Endothelial cell of umbilical vein (primary cell): ENCODE data around the gene HAUS3. TPM values are rescaled to one million over a fixed set of nuclear protein-coding genes. Genes with fewer than 3 reads are reported as not detected.

Experiments
- BruUV-seq: library from RNA; stranded (reverse); fragments of 400-500 nt; replicated peaks from 2 replicates; lab custom pipeline; 2021; lab: Mats Ljungman, UMichigan
- CTCF ChIA-PET: fragments of 300-600, 350-600 bp; sonication (Branson Sonifier 250); formaldehyde crosslinking; loops from one replicate; lab custom pipeline; 2021; ENCODE audit warnings: antibody characterized with exemption, inconsistent platforms; lab: Charles Lee
- POLR2A ChIA-PET: fragments of 300-600, 350-600 bp; sonication (Branson Sonifier 250); formaldehyde crosslinking; loops from one replicate; lab custom pipeline; 2021; ENCODE audit warnings: antibody characterized with exemption, inconsistent platforms; lab: Charles Lee
- DNase-seq: peaks from one replicate; pipeline ENCODE4 v3.0.0-alpha.2; 2011; ENCODE audit warnings: low read depth, low spot score
- FAIRE-seq: peaks from 2 replicates; lab custom pipeline; 2011; peaks lifted over from hg19 to GRCh38; lab: Jason Lieb, UNC
- H2AFZ ChIP-seq: 2 replicates; pipeline ENCODE4 v1.6.0; 2012; ENCODE audit warnings: low read depth, low read length, control low read depth, inconsistent platforms
- H3K27ac ChIP-seq: 2 replicates; pipeline ENCODE4 v1.5.1; 2011; ENCODE audit warnings: low read depth, mild to moderate bottlenecking, control low read depth, low read length, moderate library complexity; ENCODE audit not compliant: insufficient read depth
- H3K27me3 ChIP-seq, 2 experiments: 2 replicates each; pipeline versions ENCODE4 v1.6.0 to v1.6.1; 2011; ENCODE audit warnings: low read length in 2 of 2, mixed read lengths in 1 of 2; ENCODE audit not compliant: control insufficient read depth in 2 of 2, insufficient read depth in 2 of 2
- H3K36me3 ChIP-seq, 2 experiments: 2 replicates in 1 of 2; 3 replicates in 1 of 2; pipeline ENCODE4 v1.5.1; 2011; ENCODE audit warnings: low read length in 2 of 2, mild to moderate bottlenecking in 1 of 2, moderate library complexity in 1 of 2; ENCODE audit not compliant: control insufficient read depth in 2 of 2, insufficient read depth in 2 of 2; ENCODE audit errors: extremely low read depth in 1 of 2
- H3K4me1 ChIP-seq: 3 replicates; pipeline ENCODE4 v1.5.1; 2011; ENCODE audit warnings: mild to moderate bottlenecking, low read length; ENCODE audit not compliant: control insufficient read depth, insufficient read depth; ENCODE audit errors: extremely low read depth
- H3K4me2 ChIP-seq: 2 replicates; pipeline ENCODE4 v1.6.1; 2011; ENCODE audit warnings: low read length, control low read depth, mixed read lengths; ENCODE audit not compliant: insufficient read depth
- H3K4me3 ChIP-seq, 3 experiments: fragments of 200-600 bp in 1 of 3; sonication (generic), shearing (Covaris generic) in 1 of 3; replicated peaks in 1 of 3; 2 replicates each; pipeline ENCODE4 v1.5.1; 2011 to 2016; ENCODE audit warnings: control low read depth in 3 of 3, low read length in 3 of 3, mild to moderate bottlenecking in 2 of 3, inconsistent platforms in 1 of 3, low read depth in 1 of 3, moderate library complexity in 1 of 3; ENCODE audit not compliant: insufficient read depth in 1 of 3
- H3K79me2 ChIP-seq: 2 replicates; pipeline ENCODE4 v1.6.0; 2012; ENCODE audit warnings: low read length, inconsistent platforms; ENCODE audit not compliant: control insufficient read depth, insufficient read depth
- H3K9ac ChIP-seq: replicated peaks from 2 replicates; pipeline ENCODE3; 2011; ENCODE audit warnings: low read length, control low read depth; ENCODE audit not compliant: insufficient read depth; ENCODE audit errors: extremely low read depth
- H3K9me1 ChIP-seq: replicated peaks from 3 replicates; pipeline ENCODE4 v1.6.0; 2011; ENCODE audit warnings: mild to moderate bottlenecking, low read length; ENCODE audit not compliant: control insufficient read depth, insufficient read depth; ENCODE audit errors: extremely low read depth
- H3K9me3 ChIP-seq: replicated peaks from 2 replicates; pipeline ENCODE4 v1.5.1; 2012; ENCODE audit warnings: low read length, inconsistent platforms; ENCODE audit not compliant: control insufficient read depth, insufficient read depth
- H4K20me1 ChIP-seq: replicated peaks from 2 replicates; pipeline ENCODE3; 2011; ENCODE audit warnings: mild to moderate bottlenecking, low read length; ENCODE audit not compliant: control insufficient read depth, insufficient read depth; ENCODE audit errors: extremely low read depth
- EZH2 ChIP-seq: IDR thresholded peaks from 2 replicates; pipeline ENCODE4 v1.6.1; 2012; ENCODE audit warnings: borderline replicate concordance, low read depth, mild to moderate bottlenecking, moderate library complexity, low read length, inconsistent platforms; ENCODE audit not compliant: severe bottlenecking
- FOS ChIP-seq: IDR thresholded peaks from 2 replicates; pipeline ENCODE4 v1.6.1; 2011; ENCODE audit warnings: mild to moderate bottlenecking, low read length, moderate library complexity, borderline replicate concordance; ENCODE audit not compliant: insufficient read depth
- GATA2 ChIP-seq: IDR thresholded peaks from 2 replicates; pipeline ENCODE4 v1.7.0; 2011; ENCODE audit warnings: low read depth, mild to moderate bottlenecking, moderate library complexity, mixed read lengths, low read length; ENCODE audit not compliant: insufficient read length, insufficient read depth
- JUN ChIP-seq: IDR thresholded peaks from 2 replicates; pipeline ENCODE4 v1.6.1; 2011; ENCODE audit warnings: borderline replicate concordance, low read depth; ENCODE audit not compliant: insufficient read length, insufficient read depth
- MYC ChIP-seq: IDR thresholded peaks from one replicate; pipeline ENCODE4 v1.6.1; 2011; ENCODE audit warnings: mild to moderate bottlenecking, low read depth, low read length
- POLR2A ChIP-seq: IDR thresholded peaks from 2 replicates; pipeline ENCODE4 v1.6.1; 2012; ENCODE audit warnings: low read depth, mild to moderate bottlenecking, control low read depth, low read length
- POLR2AphosphoS5 ChIP-seq: IDR thresholded peaks from 2 replicates; pipeline ENCODE4 v1.6.1; 2012; ENCODE audit warnings: low read depth, mild to moderate bottlenecking, control low read depth, low read length, moderate library complexity; ENCODE audit not compliant: insufficient read depth
- dilution Hi-C: fragments of 300-500 bp; cut with MboI; formaldehyde crosslinking; loops from one replicate; pipeline ENCODE4 v1.15.0; 2019; ENCODE audit warnings: low sequenced_read_pairs; ENCODE audit not compliant: extremely low pct_ligation_motif_present
- intact Hi-C: fragments of 100-400 bp; cut with micrococcal nuclease; formaldehyde crosslinking; loops from one replicate; pipeline ENCODE4 v1.10.0; 2022
- polyA plus RNA-seq, 4 experiments: library from polyadenylated mRNA; depleted of rRNA in 3 of 4; stranded (reverse) in 3 of 4; unstranded in 1 of 4; fragments of >200 nt; gene quantifications; 2 replicates each; pipeline versions ENCODE4 v1.2.1 to v1.2.3, GENCODE V29; 2011 to 2012; ENCODE audit warnings: missing spikeins in 1 of 4
- total RNA-seq: library from RNA; stranded (reverse); gene quantifications from 2 replicates; pipeline ENCODE4 v1.2.3, GENCODE V29; 2021
- TF ChIP-seq, protein P1 (sequence below), 2 donors: IDR thresholded peaks; 1 replicate in 1 of 2; 2 replicates in 1 of 2; pipeline ENCODE4 v1.5.1; 2011; ENCODE audit warnings: low read length in 2 of 2, mild to moderate bottlenecking in 2 of 2, moderate library complexity in 2 of 2, control low read depth in 1 of 2, inconsistent platforms in 1 of 2, low read depth in 1 of 2; ENCODE audit not compliant: insufficient read depth in 1 of 2; ENCODE audit errors: extremely low read depth in 1 of 2
- TF ChIP-seq, protein P2 (sequence below): IDR thresholded peaks from 2 replicates; pipeline ENCODE4 v1.6.1; 2011; ENCODE audit not compliant: insufficient read depth, insufficient read length

Gene HAUS3
- total and polyA plus RNA-seq, 2 donors (not counting 3 experiments of a cell fraction or from before 2014, with no cell fraction given), result 4.4 to 15.9 TPM

DNA sequence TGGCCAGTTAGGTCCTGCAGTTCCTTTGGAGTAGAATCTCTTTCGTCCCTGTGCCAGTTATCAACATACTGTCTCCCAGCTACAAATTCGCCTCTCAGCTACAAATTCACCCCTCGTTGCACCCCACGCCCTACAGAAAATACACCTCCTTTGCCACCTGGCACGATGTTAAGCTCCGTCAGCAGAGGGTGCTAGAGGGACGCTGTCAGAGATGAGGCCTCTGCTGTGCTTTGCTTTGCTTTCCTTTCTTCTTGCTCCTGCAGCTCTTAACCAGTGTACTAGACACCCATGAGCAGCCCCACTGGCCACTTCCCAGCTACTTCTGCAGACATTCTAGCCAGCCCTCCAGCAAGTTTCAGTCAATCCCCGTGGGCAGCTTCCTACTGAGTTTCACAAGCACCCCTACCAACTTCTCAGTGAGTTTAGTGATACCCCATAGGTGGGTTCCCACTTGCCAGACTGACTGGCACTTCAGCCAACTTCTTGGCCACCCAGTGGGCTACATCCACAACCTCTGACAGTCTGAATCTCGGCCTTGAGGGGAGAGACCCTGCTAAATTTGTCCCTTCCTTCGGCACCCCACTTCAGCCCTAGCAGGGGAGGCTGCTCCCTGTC lies 21.8 kb downstream of the HAUS3 start:
- no peak overlapping the region for H3K9ac ChIP-seq
- no peaks in the 10 kb centered on the region for H3K9me3 ChIP-seq
- no peaks in the 10 kb centered on the region for H3K79me2 ChIP-seq
- dilution Hi-C loops (no loop called here), intact Hi-C loops (loop anchor here (1.0 kb wide), 2 partner anchors 221 to 242 kb away; no protein-coding TSS in a partner anchor)
- DNase-seq, result peak; percentile 66
- H3K27ac ChIP-seq, result no peak overlapping the region
- H3K9me1 ChIP-seq, result no peaks in the 10 kb centered on the region
- BruUV-seq, result no TSS peak
- H3K27me3 ChIP-seq, result no peaks in the 10 kb centered on the region
- H3K36me3 ChIP-seq, result peaks cover 0 to 4% of the 10 kb centered on the region in 2 experiments
- H3K4me2 ChIP-seq, result no peak overlapping the region
- peak; percentile 86 for FAIRE-seq
- H4K20me1 ChIP-seq, result no peaks in the 10 kb centered on the region
- no peaks in the 10 kb centered on the region for H3K4me1 ChIP-seq
- ChIA-PET CTCF (interaction anchor here (0.6 to 3.2 kb wide), 65 partner anchors 10 to 494 kb away, joined by 3 to 149 read pairs (median 4); partner anchors contain the start of genes CFAP99, HAUS3, MXD4 and NELFA), POLR2A (interaction anchor here (0.8 kb wide), 1 partner anchor 42 kb away, joined by 3 read pairs; no protein-coding TSS in a partner anchor)
- H3K4me3 ChIP-seq, result no peak overlapping the region
- no peak overlapping the region for H2AFZ ChIP-seq
- no peak for TF ChIP-seq EZH2
- TF ChIP-seq, protein P1, sequence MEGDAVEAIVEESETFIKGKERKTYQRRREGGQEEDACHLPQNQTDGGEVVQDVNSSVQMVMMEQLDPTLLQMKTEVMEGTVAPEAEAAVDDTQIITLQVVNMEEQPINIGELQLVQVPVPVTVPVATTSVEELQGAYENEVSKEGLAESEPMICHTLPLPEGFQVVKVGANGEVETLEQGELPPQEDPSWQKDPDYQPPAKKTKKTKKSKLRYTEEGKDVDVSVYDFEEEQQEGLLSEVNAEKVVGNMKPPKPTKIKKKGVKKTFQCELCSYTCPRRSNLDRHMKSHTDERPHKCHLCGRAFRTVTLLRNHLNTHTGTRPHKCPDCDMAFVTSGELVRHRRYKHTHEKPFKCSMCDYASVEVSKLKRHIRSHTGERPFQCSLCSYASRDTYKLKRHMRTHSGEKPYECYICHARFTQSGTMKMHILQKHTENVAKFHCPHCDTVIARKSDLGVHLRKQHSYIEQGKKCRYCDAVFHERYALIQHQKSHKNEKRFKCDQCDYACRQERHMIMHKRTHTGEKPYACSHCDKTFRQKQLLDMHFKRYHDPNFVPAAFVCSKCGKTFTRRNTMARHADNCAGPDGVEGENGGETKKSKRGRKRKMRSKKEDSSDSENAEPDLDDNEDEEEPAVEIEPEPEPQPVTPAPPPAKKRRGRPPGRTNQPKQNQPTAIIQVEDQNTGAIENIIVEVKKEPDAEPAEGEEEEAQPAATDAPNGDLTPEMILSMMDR (IDR thresholded peaks at IDR 0.05; ENCODE audit: extremely low read depth in 1 of 2, insufficient read depth in 1 of 2, low read depth in 1 of 2, low read length in 2 of 2), result peak; percentile 84 to 85

DNA sequence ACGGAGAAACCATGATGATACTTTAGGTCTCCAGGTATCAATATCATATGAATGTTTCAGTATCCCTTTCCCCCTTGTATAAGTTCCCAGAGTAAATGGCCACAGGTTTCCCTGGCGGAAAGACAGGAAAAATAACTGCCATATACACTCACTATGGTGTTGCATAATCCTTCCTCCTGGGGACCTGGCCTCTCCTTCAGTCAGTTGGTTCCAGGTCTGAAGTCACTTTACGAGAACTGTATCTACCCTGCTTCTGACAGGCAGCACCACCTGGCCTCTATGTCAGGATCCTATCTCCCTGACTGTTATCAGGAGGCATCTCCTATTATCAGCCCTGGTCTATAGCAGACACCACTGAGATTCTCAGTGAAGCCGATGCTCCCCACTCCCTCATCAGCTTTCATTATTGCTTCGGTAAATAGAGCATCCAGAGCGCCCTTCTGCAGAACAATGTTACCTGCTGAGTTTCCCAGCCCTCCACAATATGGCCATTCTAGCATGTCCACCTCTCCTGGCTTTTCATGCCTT lies 22.6 kb downstream of the HAUS3 start:
- ChIA-PET POLR2A (interaction anchor here (0.8 kb wide), 1 partner anchor 43 kb away, joined by 3 read pairs; no protein-coding TSS in a partner anchor), CTCF (interaction anchor here (0.6 to 3.2 kb wide), 50 partner anchors 11 to 429 kb away, joined by 3 to 149 read pairs (median 4); partner anchors contain the start of genes CFAP99, HAUS3, MXD4 and NELFA)
- DNase-seq (no peak), FAIRE-seq (no peak)
- H3K36me3 ChIP-seq, result peaks cover 0 to 4% of the 10 kb centered on the region in 2 experiments
- TF ChIP-seq JUN (no peak), GATA2 (no peak), FOS (no peak), POLR2AphosphoS5 (no peak), EZH2 (no peak), MYC (no peak), POLR2A (no peak)
- TF ChIP-seq, protein P1 (IDR thresholded peaks at IDR 0.05; ENCODE audit: extremely low read depth in 1 of 2, insufficient read depth in 1 of 2, low read depth in 1 of 2, low read length in 2 of 2), result no peak
- TF ChIP-seq, protein P2, sequence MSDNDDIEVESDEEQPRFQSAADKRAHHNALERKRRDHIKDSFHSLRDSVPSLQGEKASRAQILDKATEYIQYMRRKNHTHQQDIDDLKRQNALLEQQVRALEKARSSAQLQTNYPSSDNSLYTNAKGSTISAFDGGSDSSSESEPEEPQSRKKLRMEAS, result no peak
- no peaks in the 10 kb centered on the region for H3K79me2 ChIP-seq
- H3K4me3 ChIP-seq, result no peak overlapping the region
- H3K27ac ChIP-seq, result no peak overlapping the region
- H4K20me1 ChIP-seq, result no peaks in the 10 kb centered on the region
- no peak overlapping the region for H3K9ac ChIP-seq
- H2AFZ ChIP-seq, result no peak overlapping the region
- H3K9me1 ChIP-seq, result no peaks in the 10 kb centered on the region
- no peak overlapping the region for H3K4me2 ChIP-seq
- no peaks in the 10 kb centered on the region for H3K9me3 ChIP-seq
- intact Hi-C loops, result no loop called here
- no peaks in the 10 kb centered on the region for H3K4me1 ChIP-seq
- no TSS peak for BruUV-seq
- dilution Hi-C loops, result no loop called here
- no peaks in the 10 kb centered on the region for H3K27me3 ChIP-seq
